ENCODE results near the gene ADGRE2.

ADGRE2 gene

GRCh38 chr19:14764401-14764800 is 14.0 kb downstream of the ADGRE2 start:
- TF ChIP-seq, protein P1, sequence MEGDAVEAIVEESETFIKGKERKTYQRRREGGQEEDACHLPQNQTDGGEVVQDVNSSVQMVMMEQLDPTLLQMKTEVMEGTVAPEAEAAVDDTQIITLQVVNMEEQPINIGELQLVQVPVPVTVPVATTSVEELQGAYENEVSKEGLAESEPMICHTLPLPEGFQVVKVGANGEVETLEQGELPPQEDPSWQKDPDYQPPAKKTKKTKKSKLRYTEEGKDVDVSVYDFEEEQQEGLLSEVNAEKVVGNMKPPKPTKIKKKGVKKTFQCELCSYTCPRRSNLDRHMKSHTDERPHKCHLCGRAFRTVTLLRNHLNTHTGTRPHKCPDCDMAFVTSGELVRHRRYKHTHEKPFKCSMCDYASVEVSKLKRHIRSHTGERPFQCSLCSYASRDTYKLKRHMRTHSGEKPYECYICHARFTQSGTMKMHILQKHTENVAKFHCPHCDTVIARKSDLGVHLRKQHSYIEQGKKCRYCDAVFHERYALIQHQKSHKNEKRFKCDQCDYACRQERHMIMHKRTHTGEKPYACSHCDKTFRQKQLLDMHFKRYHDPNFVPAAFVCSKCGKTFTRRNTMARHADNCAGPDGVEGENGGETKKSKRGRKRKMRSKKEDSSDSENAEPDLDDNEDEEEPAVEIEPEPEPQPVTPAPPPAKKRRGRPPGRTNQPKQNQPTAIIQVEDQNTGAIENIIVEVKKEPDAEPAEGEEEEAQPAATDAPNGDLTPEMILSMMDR (IDR thresholded peaks at IDR 0.05; ENCODE audit: low read depth, low read length) = no peak
- no peak for DNase-seq (ENCODE audit: extremely low read depth, low read depth)

DNA sequence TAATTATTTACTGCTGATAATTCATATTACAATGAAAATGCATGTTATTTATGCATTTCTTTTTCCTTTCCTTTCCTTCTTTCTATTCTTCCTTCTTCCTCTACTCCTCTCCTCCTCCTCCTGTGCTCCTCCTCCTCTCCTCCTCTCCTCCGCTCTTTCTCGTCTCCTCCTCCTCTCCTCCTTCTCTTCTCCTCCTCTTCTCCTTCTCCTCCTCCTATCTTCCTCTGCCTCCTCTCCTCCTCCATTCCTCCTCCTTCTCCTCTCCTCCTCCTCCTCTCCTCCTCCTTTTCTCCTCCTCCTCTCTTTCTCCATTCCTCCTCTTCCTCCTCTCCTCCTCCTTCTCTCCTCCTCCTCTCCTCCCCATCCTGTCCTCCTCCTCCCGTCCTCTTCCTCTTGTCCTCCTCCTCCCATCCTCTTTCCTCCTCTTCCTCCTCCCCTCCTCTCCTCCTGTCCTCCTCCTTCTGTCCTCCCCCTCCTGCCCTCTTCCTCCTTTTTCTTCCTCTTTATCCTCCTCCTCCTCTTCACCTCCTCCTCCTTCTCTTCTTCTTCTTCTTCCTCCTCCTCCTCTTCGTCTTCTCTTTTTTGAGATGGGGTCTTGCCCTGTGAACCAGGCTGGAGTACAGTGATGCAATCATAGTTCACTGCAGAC is 14.7 kb downstream of the ADGRE2 start:
- TF ChIP-seq, protein P1 (IDR thresholded peaks at IDR 0.05; ENCODE audit: low read depth, low read length) = no peak
- DNase-seq (ENCODE audit: extremely low read depth, low read depth) = no peak

DNA sequence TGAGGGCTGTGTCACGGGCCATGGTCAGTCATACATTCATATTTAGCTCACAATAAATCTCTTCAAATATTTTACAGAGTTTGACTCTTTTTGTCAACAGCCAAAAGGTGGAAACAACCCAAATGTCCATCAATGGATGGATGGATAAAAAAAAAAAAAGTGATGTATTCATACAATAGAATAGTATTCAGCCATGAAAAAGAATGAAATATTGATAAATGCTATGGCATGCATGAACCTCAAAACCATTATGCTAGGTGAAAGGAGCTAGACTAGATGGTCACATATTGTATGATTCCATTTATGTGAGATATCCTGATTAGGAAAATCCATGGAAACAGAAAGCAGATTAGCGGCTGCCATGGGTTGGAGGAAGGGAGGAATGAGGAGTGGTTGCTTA is 16.2 kb downstream of the ADGRE2 start:
- DNase-seq (ENCODE audit: extremely low read depth, low read depth) = no peak
- TF ChIP-seq, protein P1 (IDR thresholded peaks at IDR 0.05; ENCODE audit: low read depth, low read length) = no peak

DNA sequence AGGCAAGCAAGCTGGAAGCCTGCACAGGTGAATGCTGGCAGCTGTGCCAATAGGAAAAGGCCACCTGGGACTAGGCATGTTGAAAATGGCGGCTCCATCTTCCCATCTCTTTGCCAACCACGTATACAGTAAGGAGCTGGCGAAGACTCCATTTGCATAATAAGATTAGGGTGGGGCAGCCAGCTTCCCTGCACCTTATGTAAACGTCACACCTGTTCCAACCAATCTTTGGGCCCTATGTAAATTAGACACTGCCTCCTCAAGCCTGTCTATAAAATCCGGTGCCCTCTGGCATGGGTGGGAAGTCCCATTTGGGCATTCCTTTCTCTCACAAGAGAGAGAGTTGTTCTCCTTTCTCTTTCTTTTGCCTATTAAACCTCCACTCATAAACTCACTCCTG is 16.8 kb downstream of the ADGRE2 start:
- TF ChIP-seq, protein P1 (IDR thresholded peaks at IDR 0.05; ENCODE audit: low read depth, low read length) = no peak
- no peak for DNase-seq (ENCODE audit: extremely low read depth, low read depth)

DNA sequence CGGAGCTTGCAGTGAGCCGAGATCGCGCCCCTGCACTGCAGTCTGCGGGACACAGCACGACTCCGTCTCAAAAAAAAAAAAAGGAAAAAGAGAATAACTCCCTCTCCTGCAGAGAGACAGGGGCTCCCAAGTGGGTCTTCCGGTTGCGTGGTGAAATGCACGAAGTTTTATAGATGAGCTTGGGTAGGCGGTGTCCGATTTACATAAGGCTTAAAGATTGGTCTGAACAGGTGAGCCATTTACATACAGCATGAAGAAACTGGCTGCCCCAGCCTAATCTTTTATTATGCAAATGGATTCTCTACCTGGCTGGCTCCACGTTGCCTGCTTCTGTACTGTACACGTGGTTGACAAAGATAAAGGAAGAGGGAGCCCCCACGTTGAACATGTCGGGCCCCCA is 19.5 kb downstream of the ADGRE2 start:
- no peak for DNase-seq (ENCODE audit: extremely low read depth, low read depth)

DNA sequence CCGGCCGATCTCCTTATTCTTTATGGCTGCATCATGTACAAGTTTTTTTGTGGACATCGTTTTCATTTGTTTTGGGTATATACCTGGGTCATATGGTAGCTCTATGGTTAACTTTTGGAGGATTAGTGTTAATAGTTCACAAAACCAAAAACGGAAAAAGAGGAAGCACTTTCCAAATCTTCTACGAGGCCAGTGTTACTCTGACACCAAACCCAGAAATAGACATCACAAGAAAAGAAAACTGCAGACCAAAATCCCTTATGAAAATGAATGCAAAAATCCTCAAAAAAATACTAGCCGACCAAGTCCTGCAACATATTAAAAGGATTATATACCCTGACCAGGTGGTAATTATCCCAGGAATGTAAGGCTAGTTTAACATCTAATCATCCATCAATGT is 29.8 kb downstream of the ADGRE2 start:
- TF ChIP-seq, protein P1 (IDR thresholded peaks at IDR 0.05; ENCODE audit: low read depth, low read length) = no peak
- DNase-seq (ENCODE audit: extremely low read depth, low read depth) = no peak

More for the DNA sequence above, 19.5 kb downstream of the ADGRE2 start:
- TF ChIP-seq, protein P1 (IDR thresholded peaks at IDR 0.05; ENCODE audit: low read depth, low read length) = no peak

- no peak for DNase-seq (ENCODE audit: extremely low read depth, low read depth)
- TF ChIP-seq, protein P1 (IDR thresholded peaks at IDR 0.05; ENCODE audit: low read depth, low read length) = no peak
Measured at GRCh38 chr19:14746886-14747285, 31.5 kb downstream of the ADGRE2 start.

All from AG09319 (cell line).